HEK293 (cell line): ENCODE data around the gene BCAN.

Source experiments
- CTCF ChIA-PET: fragments of 350-600 bp; formaldehyde crosslinking; extraction: SDS; loops from one replicate; lab custom pipeline; 2021; ENCODE audit warnings: antibody characterized with exemption; lab: Yijun Ruan, JAX
- POLR2A ChIA-PET: fragments of 300-600 bp; formaldehyde crosslinking; extraction: SDS; loops from one replicate; lab custom pipeline; 2020; ENCODE audit warnings: antibody characterized with exemption, inconsistent platforms; lab: Yijun Ruan, JAX
- H3K27ac ChIP-seq: fragments of 200-500 bp; sonication (Bioruptor generic); 2 replicates; pipeline ENCODE4 v1.5.1; 2014; ENCODE audit warnings: low read depth, low read length, control low read depth, inconsistent platforms; ENCODE audit errors: extremely low read depth
- H3K36me3 ChIP-seq, 2 experiments: fragments of 200-500 bp in 1 of 2; sonication (Bioruptor generic) in 1 of 2; 1 replicate in 1 of 2; 2 replicates in 1 of 2; pipeline ENCODE4 v1.5.1; 2014 to 2017; ENCODE audit warnings: inconsistent platforms in 2 of 2, low read length in 2 of 2; ENCODE audit not compliant: control insufficient read depth in 2 of 2, insufficient read depth in 1 of 2
- H3K4me1 ChIP-seq: fragments of 200-500 bp; sonication (Bioruptor generic); 2 replicates; pipeline ENCODE4 v1.5.1; 2014; ENCODE audit warnings: mild to moderate bottlenecking, low read length, inconsistent platforms; ENCODE audit not compliant: control insufficient read depth, insufficient read depth
- H3K4me3 ChIP-seq: 2 replicates; pipeline ENCODE4 v1.5.1; 2011; ENCODE audit warnings: low read depth, mild to moderate bottlenecking, control low read depth, low read length, moderate library complexity
- H3K9me3 ChIP-seq: fragments of 200-500 bp; sonication (Bioruptor generic); 2 replicates; pipeline ENCODE4 v1.5.1; 2014; ENCODE audit warnings: low read depth, low read length, inconsistent platforms; ENCODE audit not compliant: control insufficient read depth, insufficient read depth
- BCL11A ChIP-seq: fragments of 450-650 bp; formaldehyde crosslinking; IDR thresholded peaks from 2 replicates; pipeline ENCODE4 v1.5.1; 2016; ENCODE audit warnings: low read depth, missing biosample characterization, missing genetic modification characterization
- HOXD13 ChIP-seq: sonication (generic); formaldehyde crosslinking; IDR thresholded peaks from 2 replicates; pipeline ENCODE4 v1.8.0; 2022; ENCODE audit warnings: missing genetic modification reagents, borderline replicate concordance
- INSM2 ChIP-seq: fragments of 450-650 bp; formaldehyde crosslinking; IDR thresholded peaks from 2 replicates; pipeline ENCODE4 v1.5.1; 2016; ENCODE audit warnings: missing biosample characterization, missing genetic modification characterization
- PATZ1 ChIP-seq: fragments of 450-650 bp; formaldehyde crosslinking; IDR thresholded peaks from 2 replicates; pipeline ENCODE4 v1.5.1; 2016; ENCODE audit warnings: missing biosample characterization, missing genetic modification characterization
- SCRT2 ChIP-seq: fragments of 450-650 bp; formaldehyde crosslinking; IDR thresholded peaks from 2 replicates; pipeline ENCODE4 v1.5.1; 2016; ENCODE audit warnings: missing biosample characterization, missing genetic modification characterization
- ZBTB48 ChIP-seq: fragments of 450-650 bp; formaldehyde crosslinking; IDR thresholded peaks from 2 replicates; pipeline ENCODE4 v1.5.1; 2016; ENCODE audit warnings: missing biosample characterization, missing genetic modification characterization
- ZFP3 ChIP-seq: fragments of 450-650 bp; formaldehyde crosslinking; IDR thresholded peaks from 2 replicates; pipeline ENCODE4 v1.5.1; 2016; ENCODE audit warnings: low read depth, missing biosample characterization, missing genetic modification characterization
- ZNF157 ChIP-seq: fragments of 450-650 bp; formaldehyde crosslinking; IDR thresholded peaks from 2 replicates; pipeline ENCODE4 v1.5.1; 2016; ENCODE audit warnings: missing biosample characterization, missing genetic modification characterization
- ZNF184 ChIP-seq: fragments of 450-650 bp; IDR thresholded peaks from 2 replicates; pipeline ENCODE4 v1.5.1; 2018; ENCODE audit warnings: missing biosample characterization, mild to moderate bottlenecking, missing genetic modification characterization
- ZNF239 ChIP-seq: fragments of 450-650 bp; formaldehyde crosslinking; IDR thresholded peaks from 2 replicates; pipeline ENCODE4 v1.5.1; 2016; ENCODE audit warnings: missing biosample characterization, missing genetic modification characterization
- ZNF398 ChIP-seq: fragments of 450-650 bp; formaldehyde crosslinking; IDR thresholded peaks from 2 replicates; pipeline ENCODE4 v1.5.1; 2017; ENCODE audit warnings: missing biosample characterization, missing genetic modification characterization
- ZNF501 ChIP-seq: fragments of 450-650 bp; formaldehyde crosslinking; IDR thresholded peaks from 2 replicates; pipeline ENCODE4 v1.5.1; 2016; ENCODE audit warnings: missing biosample characterization, missing genetic modification characterization
- ZNF529 ChIP-seq: fragments of 450-650 bp; formaldehyde crosslinking; IDR thresholded peaks from 2 replicates; pipeline ENCODE4 v1.5.1; 2017; ENCODE audit warnings: missing genetic modification characterization, missing biosample characterization; ENCODE audit not compliant: insufficient replicate concordance
- ZNF837 ChIP-seq: fragments of 450-650 bp; formaldehyde crosslinking; IDR thresholded peaks from 2 replicates; pipeline ENCODE4 v1.5.1; 2016; ENCODE audit warnings: missing biosample characterization, missing genetic modification characterization

The BCAN gene

GRCh38 chr1:156662005-156662799, 20.3 kb downstream of the BCAN start (continued):
- no peak for TF ChIP-seq ZNF529 (tag by site-specific recombination)

- ChIA-PET POLR2A (no interaction called here), CTCF (interaction anchor here (0.7 to 15.2 kb wide), 5 partner anchors 19 to 226 kb away, joined by 3 to 564 read pairs (median 4); partner anchors contain the start of gene NES)
- H3K4me1 ChIP-seq = peaks cover 9% of the 10 kb centered on the region; the same call in 1 of the 2 replicates
- H3K9me3 ChIP-seq = no peaks in the 10 kb centered on the region
- no peak overlapping the region for H3K27ac ChIP-seq
- no peak overlapping the region for H3K4me3 ChIP-seq
- no peaks in the 10 kb centered on the region for H3K36me3 ChIP-seq
- TF ChIP-seq PATZ1 (tag by site-specific recombination) (no peak), ZFP3 (tag by site-specific recombination) (no peak)
Observed at GRCh38 chr1:156662800-156663055, 20.8 kb downstream of the BCAN start.

GRCh38 chr1:156663178-156663577, 21.3 kb downstream of the BCAN start:
- no peaks in the 10 kb centered on the region for H3K36me3 ChIP-seq
- ChIA-PET CTCF (interaction anchor here (0.7 to 15.2 kb wide), 3 partner anchors 19 to 226 kb away, joined by 3 to 564 read pairs (median 4); partner anchors contain the start of gene NES), POLR2A (interaction anchor here (2.0 kb wide), 1 partner anchor 10 kb away, joined by 4 read pairs; no protein-coding TSS in a partner anchor)
- no peaks in the 10 kb centered on the region for H3K9me3 ChIP-seq
- H3K4me1 ChIP-seq = peaks cover 9% of the 10 kb centered on the region; the same call in 1 of the 2 replicates
- no peak overlapping the region for H3K27ac ChIP-seq
- no peak for TF ChIP-seq ZBTB48 (tag by site-specific recombination)
- no peak for TF ChIP-seq ZNF157 (tag by site-specific recombination)
- 0 out of 2 replicates have a peak, but pooled peaks have one; percentile 18 for TF ChIP-seq ZNF398 (tag by site-specific recombination)
- TF ChIP-seq ZNF501 (tag by site-specific recombination) = no peak
- no peak for TF ChIP-seq HOXD13 (CRISPR knock-in tag)
- TF ChIP-seq ZNF837 = no peak
- no peak for TF ChIP-seq BCL11A (tag by site-specific recombination)
- TF ChIP-seq ZNF239 (tag by site-specific recombination) = no peak
- no peak for TF ChIP-seq INSM2
- TF ChIP-seq PATZ1 (tag by site-specific recombination) = 0 out of 2 replicates have a peak, but pooled peaks have one; percentile 34
- no peak for TF ChIP-seq SCRT2
- TF ChIP-seq ZNF184 (tag by site-specific recombination) = no peak
- no peak overlapping the region for H3K4me3 ChIP-seq
